HG03565 (cell line): Measurements from ENCODE around the gene ITIH2.
"Not testable (repeated sequence)": the region's sequence is repeated elsewhere in the genome, so short reads cannot be mapped to it uniquely, and the experiment has no call there.

ENCODE experiments used
- ATAC-seq: cut with Tn5 transposase; IDR thresholded peaks from one replicate; pipeline ENCODE4 v1.9.1; 2021; ENCODE audit warnings: mild to moderate bottlenecking, moderate library complexity; ENCODE audit not compliant: unreplicated experiment

Gene ITIH2

DNA sequence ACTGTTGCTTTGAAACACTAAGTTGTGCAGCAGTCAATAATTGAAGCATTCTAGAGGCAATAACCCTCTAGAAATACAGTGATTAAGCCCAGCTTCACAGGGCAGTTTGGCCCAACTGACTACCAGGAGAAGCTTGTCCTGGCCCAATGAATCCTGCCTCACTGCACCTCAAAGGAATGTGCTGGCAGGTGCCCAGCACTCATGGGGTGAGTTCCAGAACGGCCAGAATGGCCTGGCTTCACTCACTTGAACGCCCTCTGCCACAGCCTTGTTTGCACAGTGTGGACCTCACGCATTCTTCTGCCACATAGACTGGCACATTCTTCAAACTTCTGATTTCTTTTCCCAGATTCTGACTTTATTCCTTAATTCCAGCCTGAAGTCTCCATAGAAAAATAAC is 6.6 kb upstream of the ITIH2 start:
- ATAC-seq = no peak

DNA sequence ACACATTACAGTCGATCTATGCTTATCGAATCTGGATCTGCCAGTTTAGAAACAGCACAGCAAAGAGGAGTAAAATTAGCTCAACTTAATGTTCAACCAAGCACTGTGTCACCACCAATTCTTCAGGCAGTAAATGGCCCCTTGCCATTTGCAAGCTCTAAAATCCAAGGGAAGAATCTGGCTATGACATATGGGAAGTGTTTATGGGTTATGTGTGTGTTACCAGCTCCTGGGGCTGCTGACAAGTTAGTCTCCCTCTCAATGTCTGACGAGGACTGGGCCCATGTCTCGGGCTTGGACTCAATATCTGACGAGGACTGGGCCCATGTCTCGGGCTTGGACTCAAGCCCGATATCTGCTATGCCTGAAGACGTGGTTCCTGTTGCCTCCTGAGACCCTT is 5.7 kb upstream of the ITIH2 start:
- no peak for ATAC-seq

DNA sequence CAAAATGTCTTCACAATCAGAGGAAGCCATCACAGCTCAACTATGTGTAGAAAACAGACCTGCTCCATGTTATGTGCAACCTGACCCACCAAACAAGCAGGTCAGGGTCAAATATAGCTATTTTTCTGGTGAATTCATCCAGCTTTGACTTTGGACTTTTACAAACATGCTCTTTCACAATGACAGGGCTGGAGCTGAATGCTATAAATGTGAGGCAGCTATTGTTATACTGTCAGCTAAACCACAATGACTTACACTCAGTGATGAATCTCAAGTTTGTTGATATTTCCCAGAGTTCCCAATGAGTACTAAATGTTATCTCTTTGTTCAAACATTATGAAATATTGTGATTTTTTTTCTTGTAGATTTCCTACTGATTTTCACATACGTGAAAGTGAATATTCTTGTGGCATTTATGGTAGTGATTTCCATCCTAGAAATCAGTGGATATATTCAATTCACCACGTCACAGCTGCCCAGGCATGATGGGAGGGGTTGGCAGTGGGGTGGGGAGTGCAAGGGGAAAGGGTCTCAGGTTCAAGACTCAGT is 2.5 kb upstream of the ITIH2 start:
- ATAC-seq = no peak

DNA sequence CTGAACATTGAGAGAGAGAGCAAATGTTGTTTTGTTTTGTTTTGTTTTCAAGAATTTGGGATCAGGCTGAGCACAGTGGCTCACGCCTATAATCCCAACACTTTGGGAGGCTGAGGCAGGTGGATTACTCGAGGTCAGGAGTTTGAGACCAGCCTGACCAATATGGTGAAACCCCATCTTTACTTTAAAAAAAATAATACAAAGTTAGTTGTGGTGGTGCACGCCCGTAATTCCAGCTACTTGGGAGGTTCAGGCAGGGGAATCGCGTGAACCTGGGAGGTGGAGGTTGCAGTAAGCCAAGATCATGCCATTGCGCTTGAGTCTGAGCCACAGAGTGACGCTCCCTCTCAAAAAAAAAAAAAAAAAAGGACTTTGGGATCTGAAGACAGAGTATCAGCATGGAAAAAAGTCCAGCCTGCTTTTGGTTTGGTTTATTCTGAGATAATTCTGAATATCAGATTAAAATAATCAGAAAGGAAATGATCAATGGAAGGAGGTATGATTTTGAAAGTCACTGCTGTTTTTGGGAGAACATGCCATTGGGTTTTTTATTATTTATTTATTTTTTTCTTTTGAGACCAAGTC is 1.9 kb upstream of the ITIH2 start:
- ATAC-seq = no peak

DNA sequence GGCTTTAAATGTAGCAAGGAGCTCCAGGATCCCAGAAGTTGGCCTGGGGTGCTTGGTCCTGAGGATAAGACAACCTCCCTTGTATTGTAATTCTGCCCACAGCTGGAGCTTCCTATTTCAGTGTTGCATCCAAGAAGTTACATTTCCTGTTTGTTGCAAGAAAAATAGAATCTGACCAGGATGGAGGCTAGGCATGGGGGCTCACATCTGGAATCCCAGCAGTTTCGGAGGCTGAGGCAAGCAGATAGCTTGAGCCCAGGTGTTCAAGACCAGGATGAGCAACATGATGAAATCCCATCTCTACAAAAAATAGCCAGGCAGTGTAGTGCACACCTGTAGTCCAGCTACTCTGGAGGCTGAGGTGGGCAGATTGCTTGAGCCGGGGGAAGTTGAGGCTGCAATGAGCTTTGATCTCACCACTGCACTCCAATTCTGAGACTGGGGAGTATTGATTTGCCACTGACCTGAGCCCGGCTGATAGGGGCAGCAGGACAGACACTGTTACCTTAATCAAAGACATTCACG is 766 bp upstream of the ITIH2 start:
- ATAC-seq = no peak

DNA sequence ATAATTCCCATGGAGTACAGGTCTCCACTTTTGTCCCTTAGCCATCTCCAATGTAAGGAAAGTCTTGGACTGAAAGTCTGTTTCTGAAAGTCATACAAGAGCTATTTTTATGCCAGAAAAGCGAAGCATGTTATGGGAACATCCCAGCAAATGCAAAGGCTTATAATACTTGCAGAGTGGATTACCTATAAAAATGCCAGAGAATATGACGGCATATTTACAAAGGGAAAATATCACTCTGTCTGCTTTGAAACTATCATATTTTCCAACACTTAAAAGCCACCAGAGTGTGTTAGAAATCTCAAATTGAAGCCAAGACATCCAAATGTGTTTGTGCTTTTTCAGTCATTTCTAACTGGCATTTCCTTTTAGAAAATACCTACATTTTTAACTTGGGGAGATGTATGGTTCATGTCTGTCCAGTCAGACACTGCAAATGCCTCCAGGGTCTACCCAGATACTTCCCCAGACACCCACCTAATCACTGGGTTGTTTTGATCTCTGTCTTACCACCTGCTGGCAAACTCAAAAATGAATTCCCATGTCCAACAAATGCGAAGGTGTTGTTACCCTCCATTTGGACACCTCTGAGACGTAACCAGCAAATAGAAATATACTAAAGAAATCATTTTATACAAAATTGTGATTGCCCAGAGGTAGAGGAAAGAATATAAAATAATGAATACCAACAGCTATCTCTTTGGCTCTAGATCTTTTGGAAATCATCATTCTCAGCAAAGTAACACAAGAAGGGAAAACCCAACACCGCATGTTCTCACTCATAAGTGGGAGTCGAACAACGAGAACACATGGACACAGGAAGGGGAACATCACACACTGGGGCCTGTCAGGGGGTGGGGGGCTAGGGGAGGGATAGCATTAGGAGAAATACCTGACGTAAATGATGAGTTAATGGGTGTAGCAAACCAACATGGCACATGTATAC is 1.2 kb downstream of the ITIH2 start:
- ATAC-seq = no peak

DNA sequence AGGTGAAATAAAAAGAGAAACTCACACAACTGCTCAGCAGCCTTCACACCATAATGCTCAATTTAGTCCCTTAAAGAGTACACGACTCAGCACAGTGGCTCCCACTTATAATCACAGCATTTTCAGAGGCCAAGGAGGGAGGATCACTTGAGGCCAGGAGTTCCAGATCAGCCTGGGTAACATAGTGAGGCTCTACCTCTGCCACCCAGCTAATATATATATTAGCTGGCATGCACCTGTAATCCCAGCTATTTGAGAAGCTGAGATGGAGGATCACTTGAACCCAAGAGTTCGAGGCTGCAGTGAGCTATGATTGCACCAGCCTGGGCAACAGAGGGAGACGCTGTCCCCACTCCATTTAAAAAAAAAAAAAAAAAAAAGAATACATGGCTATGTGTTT is 2.2 kb downstream of the ITIH2 start:
- no peak for ATAC-seq

DNA sequence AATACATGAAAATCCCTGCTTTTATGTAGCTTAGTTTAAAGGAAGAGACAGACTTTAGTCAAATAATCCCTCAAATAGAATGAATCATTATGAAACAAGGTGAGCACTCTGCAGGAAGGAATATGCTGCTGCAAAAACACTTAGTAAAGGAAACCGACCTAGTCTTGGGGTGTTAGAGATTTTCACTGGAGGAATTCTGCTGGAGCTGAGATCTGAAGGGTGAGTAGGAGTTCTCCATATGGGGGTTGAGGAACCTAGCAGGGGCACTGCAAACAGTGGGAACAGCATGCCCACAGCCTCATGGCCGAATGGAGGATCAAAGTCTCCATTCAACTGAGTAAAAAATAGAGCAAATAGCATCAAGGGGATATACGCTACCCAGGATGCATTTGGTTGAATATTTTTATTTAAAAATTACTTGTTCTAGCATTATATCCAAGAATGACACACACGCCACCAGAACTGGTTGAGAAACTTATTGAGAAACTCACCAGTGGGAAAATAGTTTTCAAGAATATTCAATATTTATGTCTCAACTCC is 3.5 kb downstream of the ITIH2 start:
- ATAC-seq = no peak

DNA sequence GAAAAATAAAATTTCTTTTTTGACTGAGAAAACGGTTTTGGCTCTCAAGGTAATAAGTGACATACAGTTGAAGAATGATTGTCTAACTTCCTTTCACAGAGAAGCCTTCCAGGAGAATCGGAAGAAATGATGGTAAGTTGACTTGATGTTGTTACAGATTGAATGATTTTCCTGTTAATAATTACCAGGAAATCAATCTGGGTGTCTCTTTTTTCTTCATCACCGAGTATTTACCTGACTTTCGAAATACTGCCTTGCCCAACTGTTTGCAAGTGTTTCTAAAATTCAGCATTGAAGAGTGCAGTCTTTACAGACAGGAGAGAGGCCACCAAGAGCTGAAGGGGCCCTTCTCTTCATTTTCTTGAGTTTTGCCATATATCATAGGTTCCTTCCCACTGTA is 4.0 kb downstream of the ITIH2 start:
- no peak for ATAC-seq

DNA sequence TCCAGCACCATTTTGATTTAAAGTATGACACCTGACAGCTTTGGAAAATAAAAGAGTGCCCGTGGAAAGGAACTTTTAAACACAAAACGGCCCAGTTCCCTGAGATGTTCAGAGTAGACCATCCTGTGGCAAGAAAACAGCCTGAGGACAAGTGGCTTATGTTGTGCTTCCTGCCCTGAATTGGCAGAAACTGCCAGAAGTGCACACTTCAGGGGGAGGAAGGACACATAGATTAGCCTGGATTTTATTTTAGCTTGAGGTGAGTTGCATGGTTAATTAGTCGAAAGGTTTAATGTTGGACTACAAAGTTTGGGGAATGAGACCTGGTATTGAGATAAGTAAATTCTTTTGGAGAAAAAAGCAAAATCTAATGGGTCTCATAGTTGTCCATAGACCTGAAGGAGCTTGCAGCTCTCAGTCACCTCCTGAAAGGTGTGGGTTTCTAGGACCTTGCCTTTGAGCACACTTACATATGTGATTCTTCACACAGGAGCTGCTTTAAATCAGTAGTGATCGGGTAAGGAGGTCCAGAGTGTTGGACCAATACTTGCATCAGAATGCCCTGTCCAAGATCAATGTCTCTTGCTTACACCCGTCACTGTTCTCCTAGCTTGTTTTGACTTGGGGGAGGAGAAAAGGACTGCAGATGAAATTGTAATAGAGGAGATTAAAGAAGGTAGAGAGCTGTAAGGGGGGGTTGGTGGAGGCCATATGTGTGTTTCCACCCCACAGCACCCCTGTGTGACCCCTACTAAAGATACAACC is 4.9 kb downstream of the ITIH2 start:
- no peak for ATAC-seq

DNA sequence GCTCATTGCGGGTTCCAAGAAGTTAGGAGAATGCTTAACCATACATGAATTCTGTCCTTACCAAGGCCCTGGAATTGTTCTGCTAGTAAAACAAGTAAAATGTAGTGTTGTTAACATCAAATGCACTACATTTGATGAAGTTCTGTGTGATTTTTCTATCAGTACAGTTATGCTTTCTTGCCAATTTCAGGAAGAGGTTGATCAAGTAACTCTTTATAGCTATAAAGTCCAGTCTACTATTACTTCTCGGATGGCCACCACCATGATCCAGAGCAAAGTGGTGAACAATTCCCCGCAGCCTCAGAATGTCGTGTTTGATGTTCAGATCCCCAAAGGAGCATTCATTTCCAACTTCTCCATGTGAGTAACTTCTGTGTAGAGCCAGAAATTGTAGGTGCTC is 5.7 kb downstream of the ITIH2 start:
- ATAC-seq = no peak

DNA sequence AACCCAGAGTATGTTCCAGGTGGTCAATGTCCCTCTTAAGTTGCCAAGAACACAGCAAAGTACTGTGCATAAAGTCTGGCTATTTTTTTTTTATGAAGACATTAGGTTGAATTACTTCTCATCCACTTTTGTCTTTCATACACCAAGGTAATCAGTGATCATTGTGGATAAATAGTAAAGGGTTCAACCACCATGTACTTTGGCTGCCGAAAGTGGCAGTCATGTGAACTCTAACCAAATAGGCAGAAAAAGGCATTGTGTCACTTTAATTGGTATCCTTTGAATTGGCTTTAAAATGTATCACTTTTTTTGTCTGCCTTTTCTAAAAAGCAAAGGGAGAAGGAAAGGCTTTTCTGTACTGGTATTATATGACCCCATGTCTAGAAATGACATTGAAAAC is 7.3 kb downstream of the ITIH2 start:
- ATAC-seq = no peak

DNA sequence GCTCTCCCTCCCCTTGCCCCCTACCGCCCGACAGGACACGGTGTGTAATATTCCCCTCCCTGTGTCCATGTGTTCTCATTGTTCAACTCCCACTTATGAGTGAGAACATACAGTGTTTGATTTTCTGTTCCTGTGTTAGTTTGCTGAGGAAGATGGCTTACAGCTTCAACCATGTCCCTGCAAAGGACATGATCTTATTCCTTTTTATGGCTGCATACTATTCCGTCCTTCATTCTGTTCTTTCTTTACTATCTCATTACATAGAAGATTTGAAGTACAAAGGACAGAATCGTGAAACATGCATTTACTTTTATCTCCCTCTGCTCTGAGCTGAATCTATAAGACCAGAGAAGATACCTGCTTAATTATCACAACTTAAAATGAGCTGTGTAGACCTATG is 8.0 kb downstream of the ITIH2 start:
- not testable (repeated sequence) for ATAC-seq

DNA sequence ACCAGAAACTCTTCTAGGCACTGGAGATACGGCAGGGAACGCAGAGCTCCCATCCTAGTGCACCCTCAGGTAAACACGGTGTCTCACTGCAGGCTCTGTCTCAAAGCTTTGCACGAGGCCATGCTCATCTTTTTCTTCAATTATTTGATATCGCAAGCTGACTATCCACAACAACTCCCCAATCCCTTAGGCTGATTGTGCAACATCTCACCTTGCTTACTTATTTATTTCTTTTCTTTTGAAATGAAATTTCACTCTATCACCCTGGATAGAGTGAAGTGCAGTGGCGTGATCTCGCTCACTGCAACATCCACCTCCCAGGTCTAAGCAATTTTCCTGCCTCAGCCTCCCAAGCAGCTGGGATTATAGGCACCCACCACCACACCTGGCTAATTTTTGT is 12.4 kb downstream of the ITIH2 start:
- ATAC-seq = no peak

DNA sequence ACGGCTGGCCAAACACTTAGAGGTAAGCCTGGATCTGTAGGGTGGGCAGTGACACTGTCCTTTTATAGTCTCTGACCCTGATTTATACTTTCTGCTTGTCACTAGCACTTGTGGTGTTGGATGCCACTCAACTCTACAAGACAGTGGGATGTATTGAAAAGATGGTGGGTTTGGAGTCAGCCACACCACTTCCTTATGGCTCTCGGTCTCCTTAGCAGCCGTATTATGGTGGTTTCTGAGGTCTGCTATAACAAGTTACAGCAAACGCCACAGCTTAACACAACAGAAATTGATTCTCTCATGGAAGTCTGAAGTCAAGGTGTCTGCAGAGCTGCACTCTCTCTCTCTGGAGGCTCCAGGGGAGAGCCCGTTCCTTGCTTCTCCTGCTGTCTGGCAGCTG is 14.7 kb downstream of the ITIH2 start:
- no peak for ATAC-seq

DNA sequence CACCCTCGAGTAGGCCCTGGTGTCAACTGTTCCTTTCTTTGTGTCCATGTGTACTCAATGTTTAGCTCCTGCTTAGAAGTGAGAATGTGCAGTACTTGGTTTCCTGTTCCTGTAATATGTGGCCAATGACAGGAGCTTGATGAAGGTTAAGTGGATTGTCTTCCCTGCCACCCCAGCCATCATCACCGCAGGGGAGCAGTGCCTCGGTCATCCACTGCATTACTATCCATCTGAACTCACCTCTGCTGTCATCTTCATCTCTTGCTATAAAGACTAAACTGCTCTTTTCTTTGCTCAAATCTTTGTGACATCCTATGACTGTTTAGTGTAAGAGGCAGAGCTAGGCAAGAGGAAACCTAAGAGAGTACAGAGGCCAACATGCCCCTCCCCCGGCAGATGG is 15.6 kb downstream of the ITIH2 start:
- no peak for ATAC-seq

DNA sequence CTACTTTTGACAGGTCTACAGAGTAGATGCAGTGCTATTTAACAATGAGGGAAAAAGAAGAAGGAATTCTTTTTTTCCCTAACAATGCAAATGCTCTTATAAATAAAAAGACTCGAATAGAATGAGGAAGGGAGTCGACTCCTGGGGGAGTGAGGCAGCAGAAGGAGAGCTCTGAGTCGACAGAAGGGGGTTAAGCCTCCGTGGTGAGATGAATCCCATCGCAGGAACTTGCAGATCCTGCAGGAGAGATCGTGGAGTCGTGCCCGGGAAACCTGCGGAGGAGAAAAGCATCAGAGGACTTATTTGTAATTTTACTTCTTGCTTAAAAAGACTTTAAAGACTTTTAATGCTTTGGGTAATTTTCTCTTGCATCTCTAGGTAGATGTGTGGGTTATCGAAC is 17.4 kb downstream of the ITIH2 start:
- ATAC-seq = no peak

DNA sequence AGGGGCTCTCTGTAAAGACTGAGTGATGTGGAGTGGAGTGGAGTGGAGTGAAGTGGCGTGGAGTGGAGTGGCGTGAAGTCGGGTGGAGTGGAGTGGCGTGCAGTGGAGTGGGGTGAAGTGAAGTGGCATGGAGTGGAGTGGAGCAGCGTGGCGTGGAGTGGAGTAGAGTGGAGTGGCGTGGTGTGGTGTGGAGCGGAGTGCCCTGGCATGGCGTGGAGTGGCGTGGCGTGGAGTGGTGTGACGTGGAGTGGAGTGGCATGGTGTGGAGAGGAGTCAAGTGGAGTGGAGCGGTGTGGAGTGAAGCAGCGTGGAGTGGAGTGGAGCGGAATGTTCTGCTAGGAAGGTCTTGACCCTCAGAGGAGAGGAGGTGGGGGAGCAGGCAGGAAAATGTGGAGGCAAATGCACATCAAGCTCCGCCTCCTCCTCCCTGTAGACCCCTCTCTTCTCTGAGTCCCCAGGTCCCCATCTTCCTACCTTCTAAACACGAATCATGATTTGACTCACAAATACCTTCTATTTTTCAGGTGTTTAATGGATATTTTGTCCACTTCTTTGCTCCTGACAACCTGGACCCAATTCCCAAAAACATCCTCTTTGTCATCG is 19.9 kb downstream of the ITIH2 start:
- no peak for ATAC-seq

DNA sequence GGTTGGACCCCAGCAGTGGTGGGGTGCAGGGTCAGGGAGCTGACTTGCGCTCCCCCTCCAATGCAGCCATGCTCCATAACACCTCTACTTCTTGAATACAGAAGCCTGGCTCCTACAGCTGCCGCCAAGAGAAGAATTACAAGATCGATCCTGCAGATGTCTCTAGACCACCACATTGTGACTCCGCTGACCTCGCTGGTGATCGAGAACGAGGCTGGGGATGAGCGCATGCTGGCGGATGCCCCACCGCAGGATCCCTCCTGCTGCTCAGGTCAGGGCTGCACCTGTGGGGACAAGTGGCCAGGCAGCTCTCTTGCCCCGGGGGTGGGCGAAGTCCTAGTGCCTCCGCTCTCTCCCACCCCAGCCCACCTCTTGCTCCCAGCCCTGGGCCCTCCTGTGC is 31.7 kb downstream of the ITIH2 start:
- no peak for ATAC-seq

DNA sequence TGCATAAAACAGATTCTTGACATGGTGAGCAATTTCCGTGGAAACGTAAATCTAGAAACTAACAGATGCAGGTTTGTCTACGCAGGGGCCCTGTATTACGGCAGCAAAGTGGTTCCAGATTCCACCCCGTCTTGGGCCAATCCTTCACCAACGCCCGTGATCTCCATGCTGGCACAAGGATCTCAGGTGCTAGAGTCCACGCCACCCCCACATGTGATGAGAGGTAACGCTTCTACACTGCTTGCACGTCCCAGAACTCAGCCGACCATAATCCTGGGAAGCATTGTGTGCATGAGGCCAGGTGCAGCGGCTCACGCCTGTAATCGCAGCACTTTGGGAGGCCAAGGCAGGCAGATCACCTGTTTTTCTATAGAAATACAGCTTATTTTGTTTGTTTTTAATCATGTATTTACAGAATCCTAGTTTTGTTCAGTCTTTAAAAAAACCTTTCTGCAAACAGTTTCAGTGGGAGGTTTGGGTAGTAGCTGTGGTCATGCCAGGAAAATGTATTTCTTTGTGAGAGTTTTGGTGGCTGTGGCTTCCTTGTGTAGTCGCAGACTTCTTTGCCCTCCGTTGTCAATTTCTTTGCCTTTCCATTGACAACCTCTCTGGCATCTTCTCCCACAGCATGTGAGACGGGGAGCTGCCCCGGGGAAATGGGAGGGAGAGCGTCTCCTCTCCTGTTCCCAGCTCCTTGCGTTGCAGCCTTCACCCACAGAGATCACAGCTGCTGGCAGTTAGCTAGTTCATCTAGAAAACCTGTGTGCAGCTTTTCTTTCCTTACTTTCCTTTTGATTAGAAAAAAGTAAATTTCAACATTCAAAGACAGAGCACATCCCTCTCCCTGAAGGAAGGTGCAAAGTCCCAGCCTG is 35.7 kb downstream of the ITIH2 start:
- ATAC-seq = no peak
